HEK293T (cell line): Measurements from ENCODE around the gene TET3.

Source experiments
- ARNT ChIP-seq: fragments of 450-650 bp; IDR thresholded peaks from 2 replicates; pipeline ENCODE4 v1.6.1; 2017; ENCODE audit warnings: mild to moderate bottlenecking
- BHLHE40 ChIP-seq: fragments of 450-650 bp; IDR thresholded peaks from 2 replicates; pipeline ENCODE4 v1.6.1; 2016; ENCODE audit warnings: mild to moderate bottlenecking, moderate library complexity, borderline replicate concordance
- ELF4 ChIP-seq: fragments of 450-650 bp; IDR thresholded peaks from 2 replicates; pipeline ENCODE4 v1.6.1; 2017; ENCODE audit warnings: antibody characterized with exemption
- FOXA1 ChIP-seq: fragments of 450-650 bp; IDR thresholded peaks from 2 replicates; pipeline ENCODE4 v1.6.1; 2016; ENCODE audit warnings: mild to moderate bottlenecking
- FOXK2 ChIP-seq: fragments of 450-650 bp; IDR thresholded peaks from 2 replicates; pipeline ENCODE4 v1.6.1; 2016; ENCODE audit warnings: mild to moderate bottlenecking
- HDGF ChIP-seq: fragments of 450-650 bp; IDR thresholded peaks from 2 replicates; pipeline ENCODE4 v1.6.1; 2017; ENCODE audit warnings: antibody characterized with exemption, borderline replicate concordance
- PKNOX1 ChIP-seq: fragments of 450-650 bp; IDR thresholded peaks from 2 replicates; pipeline ENCODE4 v1.6.1; 2016
- SP1 ChIP-seq: fragments of 450-650 bp; IDR thresholded peaks from 2 replicates; pipeline ENCODE4 v1.6.1; 2017
- SUZ12 ChIP-seq: fragments of 450-650 bp; IDR thresholded peaks from 2 replicates; pipeline ENCODE4 v1.6.1; 2016; ENCODE audit warnings: mild to moderate bottlenecking

GRCh38 chr2:73979021-73979420 is 5.7 kb upstream of the TET3 start:
- TF ChIP-seq HDGF (no peak), SP1 (no peak), SUZ12 (no peak), BHLHE40 (no peak), FOXA1 (no peak), ARNT (no peak), ELF4 (no peak), FOXK2 (no peak), PKNOX1 (no peak)
